Vagina (tissue), 2 donors: Measurements from ENCODE around the gene ZNF629.

Experiments
- CTCF ChIP-seq, 3 experiments: fragments of 450-650 bp in 2 of 3; fragments of 200-600 bp in 1 of 3; sonication (generic) in 1 of 3; IDR thresholded peaks; one replicate each; pipeline ENCODE4 v1.5.1; 2017 to 2019; ENCODE audit warnings: antibody characterized with exemption in 3 of 3, mild to moderate bottlenecking in 2 of 3, moderate library complexity in 2 of 3
- POLR2A ChIP-seq, 2 donors: fragments of 450-650 bp; IDR thresholded peaks; one replicate each; pipeline ENCODE4 v1.6.1; 2017; ENCODE audit warnings: antibody characterized with exemption in 2 of 2, mild to moderate bottlenecking in 2 of 2, moderate library complexity in 2 of 2
- POLR2AphosphoS5 ChIP-seq, 2 donors: sonication (generic); formaldehyde crosslinking; IDR thresholded peaks; one replicate each; pipeline ENCODE4 v1.9.0; 2017; ENCODE audit warnings: antibody characterized with exemption in 2 of 2, mild to moderate bottlenecking in 2 of 2, low read depth in 1 of 2; ENCODE audit not compliant: insufficient read depth in 1 of 2

- no peak for TF ChIP-seq CTCF (IDR thresholded peaks at IDR 0.05)
- TF ChIP-seq POLR2A (IDR thresholded peaks at IDR 0.05), result no peak
- no peak for TF ChIP-seq POLR2AphosphoS5 (IDR thresholded peaks at IDR 0.05; ENCODE audit: insufficient read depth in 1 of 2, low read depth in 1 of 2)
Observed at GRCh38 chr16:30728899-30729672, 57.9 kb downstream of the ZNF629 start.
